Measurements from ENCODE around the gene CKB. TPM values are rescaled to one million over a fixed set of nuclear protein-coding genes. Genes with fewer than 3 reads are reported as not detected.

The CKB gene
- polyA plus RNA-seq, 1 donor (not counting 4 experiments of a cell fraction or from before 2014, with no cell fraction given), result 10.0 TPM

GRCh38 chr14:103533137-103533998 is 10.7 kb upstream of the CKB start:
- dilution Hi-C loops (cut with MboI; ENCODE audit: extremely low pct_ligation_motif_present, low sequenced_read_pairs), result no loop called here
- no peaks in the 10 kb centered on the region for H4K20me1 ChIP-seq (ENCODE audit: control insufficient read depth, extremely low read depth, insufficient read depth, low read length)
- no peaks in the 10 kb centered on the region for H3K9me1 ChIP-seq (ENCODE audit: control insufficient read depth, extremely low read depth, insufficient read depth, low read length)
- H3K9ac ChIP-seq (ENCODE audit: control insufficient read depth, extremely low read depth, insufficient read depth, low read length), result no peak overlapping the region
- H3K4me3 ChIP-seq (ENCODE audit: control insufficient read depth in 2 of 3, extremely low read depth in 1 of 3, insufficient read depth in 2 of 3, low read depth in 1 of 3, low read length in 3 of 3), result no peak overlapping the region
- no peak overlapping the region for H3K4me2 ChIP-seq (ENCODE audit: control insufficient read depth, extremely low read depth, insufficient read depth, low read depth, low read length)
- H3K27me3 ChIP-seq (ENCODE audit: control insufficient read depth, extremely low read depth, insufficient read depth, low read length), result no peaks in the 10 kb centered on the region
- TF ChIP-seq CTCF (optimal IDR thresholded peaks at IDR 0.05 in 1 of 3, IDR thresholded peaks at IDR 0.05 in 1 of 3, conservative IDR thresholded peaks at IDR 0.05 in 1 of 3; ENCODE audit: extremely low read depth in 1 of 3, insufficient read depth in 2 of 3, low read length in 3 of 3) (no peak), EZH2 (IDR thresholded peaks at IDR 0.05; ENCODE audit: low read length) (no peak)
- peaks cover 8 to 22% of the 10 kb centered on the region in 2 experiments for H3K36me3 ChIP-seq (ENCODE audit: control insufficient read depth in 2 of 2, extremely low read depth in 1 of 2, insufficient read depth in 2 of 2, low read length in 2 of 2)
- H3K79me2 ChIP-seq (ENCODE audit: control insufficient read depth, insufficient read depth, low read length), result peaks cover 32% of the 10 kb centered on the region
- peaks cover 13% of the 10 kb centered on the region for H3K4me1 ChIP-seq (ENCODE audit: control insufficient read depth, extremely low read depth, insufficient read depth, low read length)
- H3K9me3 ChIP-seq (ENCODE audit: control insufficient read depth, low read depth, low read length), result no peaks in the 10 kb centered on the region
- FAIRE-seq (no peak), DNase-seq (ENCODE audit: low read depth, low spot score) (no peak)
- H3K27ac ChIP-seq (ENCODE audit: control insufficient read depth, insufficient read depth, low read length), result no peak overlapping the region
- H2AFZ ChIP-seq (ENCODE audit: control insufficient read depth, low read length), result no peak overlapping the region

- Histone ChIP-seq H3K4me1 (ENCODE audit: control insufficient read depth, extremely low read depth, insufficient read depth, low read length) (peaks cover 22% of the 10 kb centered on the region), H3K9ac (ENCODE audit: control insufficient read depth, extremely low read depth, insufficient read depth, low read length) (no peak overlapping the region), H3K9me3 (ENCODE audit: control insufficient read depth, low read depth, low read length) (no peaks in the 10 kb centered on the region), H3K4me3 (ENCODE audit: control insufficient read depth in 2 of 3, extremely low read depth in 1 of 3, insufficient read depth in 2 of 3, low read depth in 1 of 3, low read length in 3 of 3) (no peak overlapping the region), H3K79me2 (ENCODE audit: control insufficient read depth, insufficient read depth, low read length) (peaks cover 32% of the 10 kb centered on the region), H3K9me1 (ENCODE audit: control insufficient read depth, extremely low read depth, insufficient read depth, low read length) (no peaks in the 10 kb centered on the region), H3K36me3 (ENCODE audit: control insufficient read depth in 2 of 2, extremely low read depth in 1 of 2, insufficient read depth in 2 of 2, low read length in 2 of 2) (peaks cover 8 to 22% of the 10 kb centered on the region in 2 experiments), H2AFZ (ENCODE audit: control insufficient read depth, low read length) (no peak overlapping the region), H4K20me1 (ENCODE audit: control insufficient read depth, extremely low read depth, insufficient read depth, low read length) (no peaks in the 10 kb centered on the region), H3K4me2 (ENCODE audit: control insufficient read depth, extremely low read depth, insufficient read depth, low read depth, low read length) (no peak overlapping the region), H3K27me3 (ENCODE audit: control insufficient read depth, extremely low read depth, insufficient read depth, low read length) (no peaks in the 10 kb centered on the region), H3K27ac (ENCODE audit: control insufficient read depth, insufficient read depth, low read length) (no peak overlapping the region)
- dilution Hi-C loops (cut with MboI; ENCODE audit: extremely low pct_ligation_motif_present, low sequenced_read_pairs), result no loop called here
- no peak for DNase-seq (ENCODE audit: low read depth, low spot score)
- no peak for TF ChIP-seq CTCF (optimal IDR thresholded peaks at IDR 0.05 in 1 of 3, IDR thresholded peaks at IDR 0.05 in 1 of 3, conservative IDR thresholded peaks at IDR 0.05 in 1 of 3; ENCODE audit: extremely low read depth in 1 of 3, insufficient read depth in 2 of 3, low read length in 3 of 3)
- no peak for TF ChIP-seq EZH2 (IDR thresholded peaks at IDR 0.05; ENCODE audit: low read length)
- FAIRE-seq, result no peak
Observed at GRCh38 chr14:103532216-103533136, 9.8 kb upstream of the CKB start.
